SU-DHL-6 (cell line): ENCODE results near the gene CEP57L1.

Source experiments
- CTCF ChIP-seq: fragments of 200-600 bp; sonication (generic); IDR thresholded peaks from one replicate; pipeline ENCODE4 v1.5.1; 2017; ENCODE audit warnings: antibody characterized with exemption, mild to moderate bottlenecking, low read length, moderate library complexity; ENCODE audit not compliant: insufficient read depth, poor library complexity, severe bottlenecking
- EZH2phosphoT487 ChIP-seq: fragments of 200-600 bp; sonication (generic), shearing (Covaris generic); conservative IDR thresholded peaks from 2 replicates; pipeline ENCODE4 v1.6.1; 2018; ENCODE audit warnings: mild to moderate bottlenecking, antibody characterized with exemption, low read length, moderate library complexity, mixed read lengths

- TF ChIP-seq CTCF (no peak), EZH2phosphoT487 (no peak)
These were observed 45.3 kb upstream of the CEP57L1 start for GRCh38 chr6:109050012-109050411.
